Keratinocyte (primary cell): ENCODE results near the gene KIF2C. TPM values are rescaled to one million over a fixed set of nuclear protein-coding genes. Genes with fewer than 3 reads are reported as not detected.
A peak's percentile ranks its signal among the peaks of the same experiment; 100 is the strongest.

Source experiments
- DNase-seq: peaks from one replicate; pipeline ENCODE4 v3.0.0-alpha.2; 2011; ENCODE audit warnings: low read depth, missing footprints, low spot score
- FAIRE-seq: peaks from 2 replicates; lab custom pipeline; 2011; peaks lifted over from hg19 to GRCh38; lab: Jason Lieb, UNC
- H2AFZ ChIP-seq: 2 replicates; pipeline ENCODE4 v1.6.0; 2012; ENCODE audit warnings: low read length, control low read depth, inconsistent platforms; ENCODE audit not compliant: control insufficient read depth
- H3K27ac ChIP-seq: 2 replicates; pipeline ENCODE4 v1.5.1; 2011; ENCODE audit warnings: low read length; ENCODE audit not compliant: control insufficient read depth, insufficient read depth
- H3K27me3 ChIP-seq: 3 replicates; pipeline ENCODE4 v1.6.0; 2011; ENCODE audit warnings: low read length; ENCODE audit not compliant: control insufficient read depth, insufficient read depth; ENCODE audit errors: extremely low read depth
- H3K36me3 ChIP-seq, 2 experiments: 2 replicates in 1 of 2; 3 replicates in 1 of 2; pipeline ENCODE4 v1.5.1; 2011; ENCODE audit warnings: low read length in 2 of 2, mild to moderate bottlenecking in 1 of 2; ENCODE audit not compliant: control insufficient read depth in 2 of 2, insufficient read depth in 2 of 2; ENCODE audit errors: extremely low read depth in 1 of 2
- H3K4me1 ChIP-seq: 3 replicates; pipeline ENCODE4 v1.5.1; 2011; ENCODE audit warnings: low read length; ENCODE audit not compliant: control insufficient read depth, insufficient read depth; ENCODE audit errors: extremely low read depth
- H3K4me2 ChIP-seq: 3 replicates; pipeline ENCODE4 v1.6.0; 2011; ENCODE audit warnings: low read depth, low read length; ENCODE audit not compliant: control insufficient read depth, insufficient read depth; ENCODE audit errors: extremely low read depth
- H3K4me3 ChIP-seq, 3 experiments: fragments of 200-600 bp in 1 of 3; sonication (generic) in 1 of 3; 2 replicates in 2 of 3; 3 replicates in 1 of 3; pipeline ENCODE4 v1.5.1; 2011 to 2016; ENCODE audit warnings: low read length in 3 of 3, mild to moderate bottlenecking in 3 of 3, control low read depth in 2 of 3, inconsistent platforms in 1 of 3, low read depth in 1 of 3, mixed read lengths in 1 of 3, mixed run types in 1 of 3, moderate library complexity in 1 of 3; ENCODE audit not compliant: control insufficient read depth in 2 of 3, insufficient read depth in 2 of 3; ENCODE audit errors: extremely low read depth in 1 of 3
- H3K79me2 ChIP-seq: 2 replicates; pipeline ENCODE4 v1.6.0; 2012; ENCODE audit warnings: low read length; ENCODE audit not compliant: control insufficient read depth, insufficient read depth
- H3K9ac ChIP-seq: 3 replicates; pipeline ENCODE4 v1.6.0; 2011; ENCODE audit warnings: low read length; ENCODE audit not compliant: control insufficient read depth, insufficient read depth; ENCODE audit errors: extremely low read depth
- H3K9me1 ChIP-seq: 3 replicates; pipeline ENCODE4 v1.6.0; 2011; ENCODE audit warnings: low read length; ENCODE audit not compliant: control insufficient read depth, insufficient read depth; ENCODE audit errors: extremely low read depth
- H3K9me3 ChIP-seq: 2 replicates; pipeline ENCODE4 v1.5.1; 2012; ENCODE audit warnings: low read depth, low read length; ENCODE audit not compliant: control insufficient read depth
- H4K20me1 ChIP-seq: 3 replicates; pipeline ENCODE4 v1.6.0; 2011; ENCODE audit warnings: low read length; ENCODE audit not compliant: control insufficient read depth, insufficient read depth; ENCODE audit errors: extremely low read depth
- EZH2 ChIP-seq: IDR thresholded peaks from one replicate; pipeline ENCODE4 v1.6.1; 2012; ENCODE audit warnings: inconsistent platforms, mild to moderate bottlenecking, low read length, moderate library complexity
- dilution Hi-C: fragments of 300-500 bp; cut with MboI; formaldehyde crosslinking; loops from one replicate; pipeline ENCODE4 v1.7.0; 2020; ENCODE audit warnings: low sequenced_read_pairs; ENCODE audit not compliant: extremely low pct_ligation_motif_present
- polyA plus RNA-seq, 5 experiments: library from polyadenylated mRNA; depleted of rRNA in 3 of 5; stranded (reverse) in 3 of 5; stranded (forward) in 1 of 5; unstranded in 1 of 5; fragments of >200 nt; gene quantifications; 1 replicate in 1 of 5; 2 replicates in 3 of 5; 3 replicates in 1 of 5; pipeline versions ENCODE4 v1.2.1 to v1.2.3, GENCODE V29; 2011 to 2012; ENCODE audit warnings: missing spikeins in 2 of 5, low read depth in 1 of 5, low replicate concordance in 1 of 5
- TF ChIP-seq, protein P1 (sequence below), 3 experiments: IDR thresholded peaks in 1 of 3; conservative IDR thresholded peaks in 1 of 3; optimal IDR thresholded peaks in 1 of 3; 2 replicates in 2 of 3; 3 replicates in 1 of 3; pipeline versions ENCODE3 to v1.5.1; 2011; ENCODE audit warnings: low read length in 3 of 3, mild to moderate bottlenecking in 3 of 3, moderate library complexity in 2 of 3, control low read depth in 1 of 3, inconsistent platforms in 1 of 3; ENCODE audit not compliant: insufficient read depth in 2 of 3; ENCODE audit errors: extremely low read depth in 1 of 3

The KIF2C gene
- polyA plus RNA-seq, 1 donor (not counting 4 experiments of a cell fraction or from before 2014, with no cell fraction given): 16.3 TPM

GRCh38 chr1:44724955-44725698 lies 14.5 kb upstream of the KIF2C start:
- Histone ChIP-seq H2AFZ (no peak overlapping the region), H3K27ac (no peak overlapping the region), H3K9me3 (no peaks in the 10 kb centered on the region), H3K27me3 (no peaks in the 10 kb centered on the region), H3K4me1 (peaks cover 5% of the 10 kb centered on the region), H3K4me2 (no peak overlapping the region), H3K9ac (no peak overlapping the region), H3K79me2 (no peaks in the 10 kb centered on the region), H3K36me3 (no peaks in the 10 kb centered on the region), H3K4me3 (no peak overlapping the region), H4K20me1 (no peaks in the 10 kb centered on the region), H3K9me1 (no peaks in the 10 kb centered on the region)
- dilution Hi-C loops: no loop called here
- DNase-seq: no peak
- no peak for FAIRE-seq
- TF ChIP-seq, protein P1, sequence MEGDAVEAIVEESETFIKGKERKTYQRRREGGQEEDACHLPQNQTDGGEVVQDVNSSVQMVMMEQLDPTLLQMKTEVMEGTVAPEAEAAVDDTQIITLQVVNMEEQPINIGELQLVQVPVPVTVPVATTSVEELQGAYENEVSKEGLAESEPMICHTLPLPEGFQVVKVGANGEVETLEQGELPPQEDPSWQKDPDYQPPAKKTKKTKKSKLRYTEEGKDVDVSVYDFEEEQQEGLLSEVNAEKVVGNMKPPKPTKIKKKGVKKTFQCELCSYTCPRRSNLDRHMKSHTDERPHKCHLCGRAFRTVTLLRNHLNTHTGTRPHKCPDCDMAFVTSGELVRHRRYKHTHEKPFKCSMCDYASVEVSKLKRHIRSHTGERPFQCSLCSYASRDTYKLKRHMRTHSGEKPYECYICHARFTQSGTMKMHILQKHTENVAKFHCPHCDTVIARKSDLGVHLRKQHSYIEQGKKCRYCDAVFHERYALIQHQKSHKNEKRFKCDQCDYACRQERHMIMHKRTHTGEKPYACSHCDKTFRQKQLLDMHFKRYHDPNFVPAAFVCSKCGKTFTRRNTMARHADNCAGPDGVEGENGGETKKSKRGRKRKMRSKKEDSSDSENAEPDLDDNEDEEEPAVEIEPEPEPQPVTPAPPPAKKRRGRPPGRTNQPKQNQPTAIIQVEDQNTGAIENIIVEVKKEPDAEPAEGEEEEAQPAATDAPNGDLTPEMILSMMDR (optimal IDR thresholded peaks at IDR 0.05 in 1 of 3, IDR thresholded peaks at IDR 0.05 in 1 of 3, conservative IDR thresholded peaks at IDR 0.05 in 1 of 3; ENCODE audit: extremely low read depth in 1 of 3, insufficient read depth in 2 of 3, low read length in 3 of 3): no peak
- TF ChIP-seq EZH2: no peak

DNA sequence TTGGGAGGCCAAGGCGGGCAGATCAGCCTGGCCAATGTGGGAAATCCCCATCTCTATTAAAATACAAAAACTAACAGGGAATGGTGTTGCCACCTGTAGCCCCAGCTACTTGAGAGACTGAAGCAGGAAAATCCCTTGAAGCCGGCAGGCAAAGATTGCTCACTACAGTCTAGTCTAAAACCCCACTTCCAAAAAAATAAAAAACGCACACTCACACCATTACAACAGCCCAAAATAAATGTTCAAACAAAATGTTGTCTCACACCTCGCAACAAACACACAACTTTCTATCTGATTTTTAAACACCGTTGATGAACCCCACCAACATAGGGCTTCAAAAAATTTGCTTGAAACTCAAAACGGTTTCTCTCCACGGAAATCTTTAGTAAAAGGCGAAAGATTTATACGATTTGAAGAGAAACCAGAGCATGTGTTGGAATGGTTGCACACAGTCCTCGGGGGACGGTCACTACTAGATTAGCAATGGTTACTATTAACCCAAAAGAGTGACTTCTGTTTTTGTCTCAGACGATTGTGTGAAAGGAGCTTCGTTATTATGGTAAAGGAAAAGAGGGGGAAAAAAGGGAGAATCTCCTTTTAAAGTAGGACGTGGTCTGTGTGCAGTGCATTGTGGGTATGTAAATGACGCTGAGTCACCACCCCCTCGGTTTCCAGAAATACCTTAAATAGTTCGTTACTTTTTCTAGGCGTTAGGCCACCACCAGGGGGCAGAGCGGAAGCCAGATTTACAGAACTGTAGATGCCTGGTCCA lies 8.7 kb upstream of the KIF2C start, which contains the start of gene RNU5D-1:
Gene RNU5D-1 (minus strand): TSS at position 430 of the 772 bp plus-strand sequence.
- Histone ChIP-seq H3K9me3 (no peaks in the 10 kb centered on the region), H3K9me1 (peaks cover 2% of the 10 kb centered on the region), H3K4me1 (peaks cover 8% of the 10 kb centered on the region), H2AFZ (peak within 1 kb of the TSS; percentile 5), H3K27ac (peak within 1 kb of the TSS; percentile 91), H3K4me3 (no peak within 1 kb of the TSS), H3K9ac (peak within 1 kb of the TSS; percentile 67), H3K4me2 (peak within 1 kb of the TSS; percentile 45), H3K36me3 (no peaks in the 10 kb centered on the region), H4K20me1 (no peaks in the 10 kb centered on the region), H3K27me3 (no peaks in the 10 kb centered on the region), H3K79me2 (no peaks in the 10 kb centered on the region)
- no peak for DNase-seq
- peak; percentile 13 for FAIRE-seq
- dilution Hi-C loops: no loop called here
- no peak for TF ChIP-seq EZH2
- TF ChIP-seq, protein P1 (optimal IDR thresholded peaks at IDR 0.05 in 1 of 3, IDR thresholded peaks at IDR 0.05 in 1 of 3, conservative IDR thresholded peaks at IDR 0.05 in 1 of 3; ENCODE audit: extremely low read depth in 1 of 3, insufficient read depth in 2 of 3, low read length in 3 of 3): peak; percentile 70 to 84 (median 74)
